Uterus (tissue), 2 donors: Measurements from ENCODE around the gene THEM4.

Source experiments
- POLR2A ChIP-seq, 2 donors: fragments of 450-650 bp; IDR thresholded peaks; one replicate each; pipeline ENCODE4 v1.6.1; 2016; ENCODE audit warnings: antibody characterized with exemption in 2 of 2, mild to moderate bottlenecking in 1 of 2, moderate library complexity in 1 of 2
- TF ChIP-seq, protein P1 (sequence below), 4 experiments: fragments of 200-600 bp in 2 of 4; fragments of 450-650 bp in 2 of 4; sonication (generic) in 2 of 4; IDR thresholded peaks; one replicate each; pipeline ENCODE4 v1.5.1; 2016 to 2019; ENCODE audit warnings: antibody characterized with exemption in 4 of 4, mild to moderate bottlenecking in 2 of 4, moderate library complexity in 1 of 4

DNA sequence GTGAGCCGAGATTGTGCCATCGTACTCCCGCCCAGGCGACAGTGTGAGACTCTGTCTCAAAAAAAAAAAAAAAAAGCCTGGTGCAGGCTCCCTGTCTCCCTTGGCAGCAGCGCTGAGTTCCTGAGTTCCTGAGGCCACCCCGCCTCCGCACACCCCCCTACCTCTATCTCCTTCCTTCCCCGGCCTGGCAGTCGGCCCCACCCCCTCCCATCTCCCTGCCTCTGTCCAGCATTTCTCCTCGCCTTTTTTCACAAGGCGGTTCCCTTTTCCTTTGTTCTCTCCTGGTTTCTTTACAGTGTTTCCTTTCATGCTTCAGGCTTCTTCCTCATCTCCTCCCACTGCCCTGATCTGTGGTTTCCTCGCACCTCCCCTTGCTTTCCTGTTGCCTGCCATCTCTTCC lies 80.4 kb downstream of the THEM4 start:
- TF ChIP-seq POLR2A (IDR thresholded peaks at IDR 0.05), result no peak
- TF ChIP-seq, protein P1, sequence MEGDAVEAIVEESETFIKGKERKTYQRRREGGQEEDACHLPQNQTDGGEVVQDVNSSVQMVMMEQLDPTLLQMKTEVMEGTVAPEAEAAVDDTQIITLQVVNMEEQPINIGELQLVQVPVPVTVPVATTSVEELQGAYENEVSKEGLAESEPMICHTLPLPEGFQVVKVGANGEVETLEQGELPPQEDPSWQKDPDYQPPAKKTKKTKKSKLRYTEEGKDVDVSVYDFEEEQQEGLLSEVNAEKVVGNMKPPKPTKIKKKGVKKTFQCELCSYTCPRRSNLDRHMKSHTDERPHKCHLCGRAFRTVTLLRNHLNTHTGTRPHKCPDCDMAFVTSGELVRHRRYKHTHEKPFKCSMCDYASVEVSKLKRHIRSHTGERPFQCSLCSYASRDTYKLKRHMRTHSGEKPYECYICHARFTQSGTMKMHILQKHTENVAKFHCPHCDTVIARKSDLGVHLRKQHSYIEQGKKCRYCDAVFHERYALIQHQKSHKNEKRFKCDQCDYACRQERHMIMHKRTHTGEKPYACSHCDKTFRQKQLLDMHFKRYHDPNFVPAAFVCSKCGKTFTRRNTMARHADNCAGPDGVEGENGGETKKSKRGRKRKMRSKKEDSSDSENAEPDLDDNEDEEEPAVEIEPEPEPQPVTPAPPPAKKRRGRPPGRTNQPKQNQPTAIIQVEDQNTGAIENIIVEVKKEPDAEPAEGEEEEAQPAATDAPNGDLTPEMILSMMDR (IDR thresholded peaks at IDR 0.05), result no peak
